ENCODE data around the gene CNBP. TPM values are rescaled to one million over a fixed set of nuclear protein-coding genes. Genes with fewer than 3 reads are reported as not detected.

Gene CNBP
- total and polyA plus RNA-seq, 9 of the 15 experiments (the other 6 are each of a cell fraction or from before 2014, with no cell fraction given), result 284 to 717 (median 412) TPM

GRCh38 chr3:129120254-129121004, 63.3 kb downstream of the CNBP start (continued):
- TF ChIP-seq ARID3A (IDR thresholded peaks at IDR 0.05; ENCODE audit: borderline replicate concordance, low read depth, low read length) (0 out of 2 replicates have a peak, but pooled peaks have one; percentile 44), E2F4 (CRISPR knock-in tag; IDR thresholded peaks at IDR 0.05; ENCODE audit: low read depth) (no peak), TCF7L2 (IDR thresholded peaks at IDR 0.05; ENCODE audit: low read depth, low read length) (no peak), ID3 (CRISPR knock-in tag; IDR thresholded peaks at IDR 0.05) (no peak), ID3 (tag; IDR thresholded peaks at IDR 0.05) (no peak), ZNF217 (CRISPR knock-in tag; IDR thresholded peaks at IDR 0.05) (no peak), NFIX (CRISPR knock-in tag; IDR thresholded peaks at IDR 0.05; ENCODE audit: low read depth) (no peak), SREBF2 (CRISPR knock-in tag; IDR thresholded peaks at IDR 0.05) (no peak), NCOR1 (IDR thresholded peaks at IDR 0.05) (0 out of 2 replicates have a peak, but pooled peaks have one; percentile 9), RCOR1 (IDR thresholded peaks at IDR 0.05; ENCODE audit: borderline replicate concordance in 1 of 2, low read depth in 2 of 2, low read length in 2 of 2) (peak in 1 of 2 experiments; percentile 70; a peak in 2 of 4 replicates), NR0B1 (IDR thresholded peaks at IDR 0.05; ENCODE audit: partially characterized antibody) (no peak), LEF1 (IDR thresholded peaks at IDR 0.05) (no peak), ELF1 (tag; IDR thresholded peaks at IDR 0.05) (peak; percentile 53; the same call in 1 of the 2 replicates), CHCHD3 (CRISPR knock-in tag; IDR thresholded peaks at IDR 0.05) (no peak), NFXL1 (CRISPR knock-in tag; IDR thresholded peaks at IDR 0.05) (no peak), BRCA1 (IDR thresholded peaks at IDR 0.05) (no peak), BRCA1 (CRISPR knock-in tag; IDR thresholded peaks at IDR 0.05) (no peak), MXD1 (CRISPR knock-in tag; IDR thresholded peaks at IDR 0.05; ENCODE audit: borderline replicate concordance, poor library complexity, severe bottlenecking) (no peak), EHMT2 (IDR thresholded peaks at IDR 0.05) (no peak)

Measured in K562 (cell line).